GM12878 (cell line): ENCODE results near the gene ERC2. TPM values are rescaled to one million over a fixed set of nuclear protein-coding genes. Genes with fewer than 3 reads are reported as not detected.

Experiments
- ATAC-seq: fragments of 200-7000 bp; cut with Tn5 transposase; 3 replicates; pipeline ENCODE4 v1.9.1; 2020; ENCODE audit warnings: mild to moderate bottlenecking, moderate library complexity
- BruUV-seq: library from RNA; stranded (reverse); fragments of 400-500 nt; replicated peaks from 2 replicates; lab custom pipeline; 2021; lab: Mats Ljungman, UMichigan
- CTCF ChIA-PET: fragments of 300-600 bp; sonication (Branson Sonifier 250); formaldehyde crosslinking; extraction: SDS; loops from one replicate; lab custom pipeline; 2021; ENCODE audit warnings: inconsistent platforms; lab: Yijun Ruan, JAX
- POLR2A ChIA-PET: fragments of 350-600 bp; formaldehyde crosslinking; extraction: SDS; loops from one replicate; lab custom pipeline; 2021; ENCODE audit warnings: inconsistent platforms; lab: Charles Lee
- RAD21 ChIA-PET: fragments of 300-600 bp; sonication (Branson Sonifier 250); formaldehyde crosslinking; loops from one replicate; lab custom pipeline; 2023; ENCODE audit warnings: antibody characterized with exemption; ENCODE audit not compliant: unreplicated experiment; lab: Charles Lee
- SMC1A ChIA-PET: fragments of 300-600 bp; sonication (Branson Sonifier 250); formaldehyde crosslinking; loops from one replicate; lab custom pipeline; 2023; ENCODE audit not compliant: unreplicated experiment, uncharacterized antibody; lab: Charles Lee
- DNase-seq: peaks from one replicate; pipeline ENCODE4 v3.0.0-alpha.2; 2011; ENCODE audit warnings: low read depth, low spot score
- FAIRE-seq: peaks from 3 replicates; lab custom pipeline; 2011; peaks lifted over from hg19 to GRCh38; lab: Jason Lieb, UNC
- H2AFZ ChIP-seq: 2 replicates; pipeline ENCODE4 v1.6.0; 2011; ENCODE audit warnings: low read depth, low read length, control low read depth; ENCODE audit not compliant: control insufficient read depth
- H3K27ac ChIP-seq: 2 replicates; pipeline ENCODE4 v1.5.1; 2011; ENCODE audit warnings: control low read depth; ENCODE audit not compliant: control insufficient read depth, insufficient read depth
- H3K27me3 ChIP-seq, 2 experiments: replicated peaks in 1 of 2; 2 replicates each; pipeline versions ENCODE4 v1.6.0 to v1.6.1; 2011; ENCODE audit warnings: low read length in 1 of 2; ENCODE audit not compliant: control insufficient read depth in 2 of 2, insufficient read depth in 2 of 2
- H3K36me3 ChIP-seq, 2 experiments: 2 replicates each; pipeline ENCODE4 v1.5.1; 2011; ENCODE audit warnings: low read length in 1 of 2; ENCODE audit not compliant: control insufficient read depth in 2 of 2, insufficient read depth in 2 of 2
- H3K4me1 ChIP-seq: 2 replicates; pipeline ENCODE4 v1.6.1; 2011; ENCODE audit warnings: mild to moderate bottlenecking, low read length, moderate library complexity, mixed read lengths; ENCODE audit not compliant: control insufficient read depth, insufficient read depth
- H3K4me2 ChIP-seq: 2 replicates; pipeline ENCODE4 v1.6.0; 2011; ENCODE audit warnings: control low read depth; ENCODE audit not compliant: control insufficient read depth, insufficient read depth
- H3K4me3 ChIP-seq: fragments of 200-600 bp; sonication (generic); 2 replicates; pipeline ENCODE4 v1.5.1; 2016
- H3K79me2 ChIP-seq: 2 replicates; pipeline ENCODE4 v1.6.0; 2011; ENCODE audit warnings: low read length; ENCODE audit not compliant: control insufficient read depth, insufficient read depth
- H3K9ac ChIP-seq: 2 replicates; pipeline ENCODE4 v1.8.0; 2011; ENCODE audit warnings: low read length, control low read depth, mixed read lengths; ENCODE audit not compliant: control insufficient read depth, insufficient read depth
- H3K9me3 ChIP-seq: replicated peaks from 3 replicates; pipeline ENCODE4 v1.5.1; 2011; ENCODE audit warnings: mild to moderate bottlenecking, low read length; ENCODE audit not compliant: control insufficient read depth, insufficient read depth
- H4K20me1 ChIP-seq: 2 replicates; pipeline ENCODE4 v1.6.0; 2011; ENCODE audit not compliant: control insufficient read depth, insufficient read depth
- BCLAF1 ChIP-seq: fragments of 450-650 bp; IDR thresholded peaks from 2 replicates; pipeline ENCODE4 v1.6.1; 2017; ENCODE audit warnings: antibody characterized with exemption, mild to moderate bottlenecking, moderate library complexity
- CHD1 ChIP-seq: IDR thresholded peaks from 2 replicates; pipeline ENCODE4 v1.6.1; 2012; ENCODE audit warnings: low read depth, low read length, improper control_type of control experiment
- E2F4 ChIP-seq: IDR thresholded peaks from 2 replicates; pipeline ENCODE4 v1.6.1; 2012; ENCODE audit warnings: low read depth, low read length, improper control_type of control experiment
- NBN ChIP-seq: fragments of 450-650 bp; IDR thresholded peaks from 2 replicates; pipeline ENCODE4 v1.6.1; 2016
- NFIC ChIP-seq: IDR thresholded peaks from 2 replicates; pipeline ENCODE4 v1.6.1; 2012; ENCODE audit warnings: low read depth, mild to moderate bottlenecking, inconsistent platforms, low read length, moderate library complexity
- POLR2AphosphoS2 ChIP-seq: IDR thresholded peaks from 2 replicates; pipeline ENCODE4 v1.6.1; 2011; ENCODE audit warnings: low read depth, mild to moderate bottlenecking, low read length, improper control_type of control experiment, moderate library complexity
- POLR2AphosphoS5 ChIP-seq: IDR thresholded peaks from 2 replicates; pipeline ENCODE4 v1.6.1; 2011; ENCODE audit warnings: mild to moderate bottlenecking, low read length, inconsistent platforms
- SIN3A ChIP-seq: IDR thresholded peaks from 2 replicates; pipeline ENCODE4 v1.6.1; 2012; ENCODE audit warnings: low read depth, low read length, improper control_type of control experiment
- ZNF384 ChIP-seq: IDR thresholded peaks from 2 replicates; pipeline ENCODE4 v1.6.1; 2012; ENCODE audit warnings: low read depth, mild to moderate bottlenecking, low read length, improper control_type of control experiment, borderline replicate concordance
- WGBS: methylation state at CpG from one replicate; pipeline ENCODE4 v1.1.6; 2016; ENCODE audit warnings: low lambda C conversion rate; ENCODE audit not compliant: insufficient replicate concordance, insufficient coverage; ENCODE audit errors: missing lambda C conversion rate; 5-methylcytosine and 5-hydroxymethylcytosine counted together
- in situ Hi-C: fragments of 300-500 bp; cut with MboI; formaldehyde crosslinking; loops from 9 replicates; pipeline ENCODE4 v1.14.3; 2018; ENCODE audit warnings: mixed read lengths
- intact Hi-C: fragments of 100-400 bp; cut with micrococcal nuclease; formaldehyde crosslinking; loops from one replicate; pipeline ENCODE4 v1.14.2; 2022; ENCODE audit not compliant: unreplicated experiment
- polyA plus RNA-seq, 11 experiments: library from polyadenylated mRNA; depleted of rRNA in 4 of 11; unstranded in 6 of 11; stranded (reverse) in 5 of 11; fragments of >200 nt; fragmentation: Nextera tagmentation in 4 of 11; fragmentation: Illumina TruSeq in 1 of 11; extraction: Ambion mirVana in 4 of 11; extraction: Trizol in 1 of 11; gene quantifications; 1 replicate in 1 of 11; 2 replicates in 10 of 11; pipeline versions ENCODE4 v1.2.1 to v1.2.3, GENCODE V29; 2011 to 2016; ENCODE audit warnings: inconsistent platforms in 2 of 11, missing spikeins in 2 of 11, low read depth in 1 of 11
- total RNA-seq, 4 experiments: library from RNA; depleted of rRNA in 3 of 4; stranded (reverse); fragments of >200 nt in 3 of 4; fragmentation: Illumina TruSeq in 1 of 4; extraction: Trizol in 1 of 4; gene quantifications; 2 replicates each; pipeline versions ENCODE4 v1.2.1 to v1.2.3, GENCODE V29; 2013 to 2021

Gene ERC2
- total and polyA plus RNA-seq, 10 of the 15 experiments (the other 5 are each of a cell fraction or from before 2014, with no cell fraction given), result 0.06 to 1.4 (median 0.12) TPM; not detected in 3

GRCh38 chr3:56491566-56491965 lies 23.3 kb upstream of the ERC2 start (continued):
- TF ChIP-seq POLR2AphosphoS5 (no peak), E2F4 (no peak), NBN (no peak), POLR2AphosphoS2 (no peak)

DNA sequence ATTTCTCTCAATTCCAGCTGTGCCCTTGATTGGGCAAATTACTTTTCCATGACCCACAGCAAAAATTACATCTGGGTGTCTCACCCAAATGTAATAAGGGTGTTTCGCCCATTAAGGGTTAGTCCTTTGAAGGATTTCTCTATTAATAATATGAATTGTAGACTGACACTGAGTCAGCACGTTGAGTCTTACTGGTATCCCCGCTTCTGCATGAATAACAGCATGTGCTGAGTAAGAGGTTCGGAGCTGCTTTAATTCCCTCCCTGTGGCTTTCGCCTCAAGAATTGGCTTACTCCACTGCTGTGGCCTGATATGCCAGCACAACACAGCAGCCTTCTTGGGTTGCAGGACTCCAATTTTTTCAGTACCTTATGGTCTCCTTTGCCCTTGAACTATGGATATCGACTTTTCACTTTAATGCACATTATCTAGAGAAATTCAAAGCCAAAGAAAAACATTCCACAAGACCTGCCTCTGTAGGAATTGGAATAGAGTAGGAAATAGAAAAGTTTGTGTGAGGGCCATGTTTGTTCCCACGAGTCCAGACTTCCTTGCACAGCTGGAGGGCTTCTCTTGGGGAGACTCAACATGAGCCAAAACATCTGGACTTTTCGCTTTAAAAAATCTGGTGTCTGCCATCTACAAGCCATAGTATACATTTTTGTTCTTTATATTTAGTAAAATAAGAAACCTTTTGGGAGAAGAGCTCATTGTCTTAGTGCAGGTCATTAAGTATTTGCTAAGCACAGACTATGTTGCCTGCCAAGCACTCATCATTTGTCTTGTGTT lies 20.7 kb upstream of the ERC2 start:
- no peaks in the 10 kb centered on the region for H3K4me1 ChIP-seq
- no peaks in the 10 kb centered on the region for H3K79me2 ChIP-seq
- in situ Hi-C loops, result no loop called here
- H4K20me1 ChIP-seq, result no peaks in the 10 kb centered on the region
- no peak overlapping the region for H3K27ac ChIP-seq
- WGBS, result 38% methylated on average over 8 of the region's 8 CpGs
- H3K4me2 ChIP-seq, result no peak overlapping the region
- ATAC-seq, result no peak
- H3K36me3 ChIP-seq, result no peaks in the 10 kb centered on the region
- ChIA-PET SMC1A (no interaction called here), RAD21 (no interaction called here), POLR2A (no interaction called here), CTCF (interaction anchor here (0.7 kb wide), 1 partner anchor 68 kb away, joined by 3 read pairs; the partner anchor contains the start of gene CCDC66)
- H3K9me3 ChIP-seq, result no peaks in the 10 kb centered on the region
- H3K9ac ChIP-seq, result no peak overlapping the region
- TF ChIP-seq ZNF384, result no peak
- no peak for TF ChIP-seq POLR2AphosphoS5
- no peak for TF ChIP-seq NFIC
- TF ChIP-seq CHD1, result no peak
- no peak for TF ChIP-seq BCLAF1
- no peak for TF ChIP-seq SIN3A
- H2AFZ ChIP-seq, result no peak overlapping the region
- H3K27me3 ChIP-seq, result no peaks in the 10 kb centered on the region
- intact Hi-C loops, result no loop called here
- H3K4me3 ChIP-seq, result no peak overlapping the region
- no peak for DNase-seq
- no peak for FAIRE-seq
- no TSS peak for BruUV-seq
